HUES64 (cell line): ENCODE measurements around the gene TMEM115. TPM values are rescaled to one million over a fixed set of nuclear protein-coding genes. Genes with fewer than 3 reads are reported as not detected.
A peak's percentile ranks its signal among the peaks of the same experiment; 100 is the strongest.

Experiments
- H3K27ac ChIP-seq: 2 replicates; pipeline ENCODE4 v1.7.0; 2013; ENCODE audit warnings: low read depth, low read length, inconsistent platforms
- H3K27me3 ChIP-seq: 2 replicates; pipeline ENCODE4 v1.6.1; 2013; ENCODE audit warnings: mild to moderate bottlenecking, low read length; ENCODE audit not compliant: insufficient read depth
- H3K36me3 ChIP-seq: 2 replicates; pipeline ENCODE4 v1.6.1; 2013; ENCODE audit warnings: mild to moderate bottlenecking, low read length; ENCODE audit not compliant: insufficient read depth
- H3K4me1 ChIP-seq: 2 replicates; pipeline ENCODE4 v1.6.1; 2013; ENCODE audit warnings: mild to moderate bottlenecking, low read length, moderate library complexity; ENCODE audit not compliant: insufficient read depth
- H3K4me3 ChIP-seq: 2 replicates; pipeline ENCODE4 v1.5.1; 2013; ENCODE audit warnings: mild to moderate bottlenecking, low read length, moderate library complexity
- H3K9ac ChIP-seq: 2 replicates; pipeline ENCODE4 v1.6.1; 2013; ENCODE audit warnings: mild to moderate bottlenecking, low read depth, low read length
- H3K9me3 ChIP-seq: 2 replicates; pipeline ENCODE4 v1.6.1; 2013; ENCODE audit warnings: low read depth, low read length; ENCODE audit not compliant: insufficient read depth
- WGBS: fragments of 150-250, 120-280 bp; methylation state at CpG from one replicate; pipeline ENCODE4 v1.1.7; 2013; ENCODE audit warnings: missing lambda C conversion rate; 5-methylcytosine and 5-hydroxymethylcytosine counted together
- polyA plus RNA-seq, 2 experiments: library from polyadenylated mRNA; stranded (reverse); fragments of 50-300 nt; gene quantifications; one replicate each; pipeline ENCODE4 v1.2.3, GENCODE V29; 2013

Gene TMEM115
- polyA plus RNA-seq (2013, experiment 1 of 2): 22.1 TPM
- polyA plus RNA-seq (2013, experiment 2 of 2): 23.3 TPM

- Histone ChIP-seq H3K27ac (peak within 1 kb of the TSS; percentile 58; the same call in 1 of the 2 replicates), H3K36me3 (peaks cover 38% of the 10 kb centered on the region), H3K4me1 (peaks cover 11% of the 10 kb centered on the region; the same call in 1 of the 2 replicates), H3K9me3 (no peaks in the 10 kb centered on the region), H3K27me3 (peaks cover 8% of the 10 kb centered on the region), H3K9ac (peak within 1 kb of the TSS; percentile 77), H3K4me3 (peak within 1 kb of the TSS; percentile 78)
- WGBS: 6% methylated on average over 64 of the region's 64 CpGs
Measured at GRCh38 chr3:50358911-50359759, at the start of gene TMEM115. TMEM115 (minus strand) TSS chr3:50359521; CDS start chr3:50359063, 458 bp downstream.

- Histone ChIP-seq H3K4me3 (no peak overlapping the region), H3K4me1 (no peaks in the 10 kb centered on the region), H3K9ac (no peak overlapping the region), H3K27ac (no peak overlapping the region), H3K36me3 (no peaks in the 10 kb centered on the region), H3K27me3 (no peaks in the 10 kb centered on the region), H3K9me3 (no peaks in the 10 kb centered on the region)
- WGBS: 88% methylated on average over 15 of the region's 15 CpGs
Measured at GRCh38 chr3:50408443-50408944, 49.2 kb upstream of the TMEM115 start.

- Histone ChIP-seq H3K4me3 (no peak overlapping the region), H3K27ac (no peak overlapping the region), H3K9ac (no peak overlapping the region), H3K4me1 (no peaks in the 10 kb centered on the region), H3K9me3 (no peaks in the 10 kb centered on the region), H3K27me3 (no peaks in the 10 kb centered on the region), H3K36me3 (no peaks in the 10 kb centered on the region)
- 70% methylated on average over 1 of the region's 1 CpG for WGBS
Measured at GRCh38 chr3:50406487-50406886, 47.2 kb upstream of the TMEM115 start.

- no peak overlapping the region for H3K4me3 ChIP-seq
- H3K9me3 ChIP-seq: no peaks in the 10 kb centered on the region
- no peak overlapping the region for H3K9ac ChIP-seq
- no peak overlapping the region for H3K27ac ChIP-seq
- 29% methylated on average over 8 of the region's 8 CpGs for WGBS
- no peaks in the 10 kb centered on the region for H3K4me1 ChIP-seq
- H3K36me3 ChIP-seq: no peaks in the 10 kb centered on the region
- H3K27me3 ChIP-seq: no peaks in the 10 kb centered on the region
Measured at GRCh38 chr3:50405249-50405648, 45.9 kb upstream of the TMEM115 start.

- no peaks in the 10 kb centered on the region for H3K4me1 ChIP-seq
- H3K4me3 ChIP-seq: no peak overlapping the region
- no peaks in the 10 kb centered on the region for H3K36me3 ChIP-seq
- no peaks in the 10 kb centered on the region; the same call in 1 of the 2 replicates for H3K27me3 ChIP-seq
- no peak overlapping the region for H3K27ac ChIP-seq
- no peaks in the 10 kb centered on the region for H3K9me3 ChIP-seq
- 68% methylated on average over 5 of the region's 5 CpGs for WGBS
- H3K9ac ChIP-seq: no peak overlapping the region
Measured at GRCh38 chr3:50401978-50402595, 42.8 kb upstream of the TMEM115 start.

GRCh38 chr3:50396502-50396901, 37.2 kb upstream of the TMEM115 start:
- 90% methylated on average over 10 of the region's 10 CpGs for WGBS
- no peaks in the 10 kb centered on the region for H3K4me1 ChIP-seq
- H3K27me3 ChIP-seq: no peaks in the 10 kb centered on the region; the same call in 1 of the 2 replicates
- H3K9ac ChIP-seq: no peak overlapping the region
- no peak overlapping the region for H3K4me3 ChIP-seq
- H3K36me3 ChIP-seq: no peaks in the 10 kb centered on the region
- H3K9me3 ChIP-seq: no peaks in the 10 kb centered on the region
- no peak overlapping the region for H3K27ac ChIP-seq

- Histone ChIP-seq H3K9me3 (no peaks in the 10 kb centered on the region), H3K9ac (no peak overlapping the region), H3K27me3 (no peaks in the 10 kb centered on the region; the same call in 1 of the 2 replicates), H3K4me3 (no peak overlapping the region), H3K36me3 (no peaks in the 10 kb centered on the region), H3K4me1 (no peaks in the 10 kb centered on the region), H3K27ac (no peak overlapping the region)
- WGBS: 87% methylated on average over 10 of the region's 10 CpGs
Measured at GRCh38 chr3:50395070-50395860, 35.9 kb upstream of the TMEM115 start.

- no peaks in the 10 kb centered on the region for H3K36me3 ChIP-seq
- H3K9me3 ChIP-seq: no peaks in the 10 kb centered on the region
- 87% methylated on average over 5 of the region's 5 CpGs for WGBS
- no peaks in the 10 kb centered on the region for H3K27me3 ChIP-seq
- H3K27ac ChIP-seq: no peak overlapping the region
- no peaks in the 10 kb centered on the region for H3K4me1 ChIP-seq
- no peak overlapping the region for H3K9ac ChIP-seq
- no peak overlapping the region for H3K4me3 ChIP-seq
Measured at GRCh38 chr3:50393061-50393460, 33.7 kb upstream of the TMEM115 start.

- no peak overlapping the region for H3K9ac ChIP-seq
- no peaks in the 10 kb centered on the region for H3K4me1 ChIP-seq
- no peaks in the 10 kb centered on the region for H3K36me3 ChIP-seq
- no peaks in the 10 kb centered on the region for H3K9me3 ChIP-seq
- H3K4me3 ChIP-seq: no peak overlapping the region
- WGBS: 80% methylated on average over 5 of the region's 5 CpGs
- H3K27ac ChIP-seq: no peak overlapping the region
- H3K27me3 ChIP-seq: no peaks in the 10 kb centered on the region
Measured at GRCh38 chr3:50392101-50392715, 32.9 kb upstream of the TMEM115 start.

GRCh38 chr3:50390508-50391224, 31.3 kb upstream of the TMEM115 start:
- no peak overlapping the region for H3K9ac ChIP-seq
- no peaks in the 10 kb centered on the region for H3K27me3 ChIP-seq
- H3K4me1 ChIP-seq: no peaks in the 10 kb centered on the region
- H3K4me3 ChIP-seq: no peak overlapping the region
- H3K9me3 ChIP-seq: no peaks in the 10 kb centered on the region
- no peaks in the 10 kb centered on the region for H3K36me3 ChIP-seq
- 90% methylated on average over 10 of the region's 12 CpGs for WGBS
- H3K27ac ChIP-seq: no peak overlapping the region
